ENCODE results near the gene EPS8L1.

EPS8L1 gene

DNA sequence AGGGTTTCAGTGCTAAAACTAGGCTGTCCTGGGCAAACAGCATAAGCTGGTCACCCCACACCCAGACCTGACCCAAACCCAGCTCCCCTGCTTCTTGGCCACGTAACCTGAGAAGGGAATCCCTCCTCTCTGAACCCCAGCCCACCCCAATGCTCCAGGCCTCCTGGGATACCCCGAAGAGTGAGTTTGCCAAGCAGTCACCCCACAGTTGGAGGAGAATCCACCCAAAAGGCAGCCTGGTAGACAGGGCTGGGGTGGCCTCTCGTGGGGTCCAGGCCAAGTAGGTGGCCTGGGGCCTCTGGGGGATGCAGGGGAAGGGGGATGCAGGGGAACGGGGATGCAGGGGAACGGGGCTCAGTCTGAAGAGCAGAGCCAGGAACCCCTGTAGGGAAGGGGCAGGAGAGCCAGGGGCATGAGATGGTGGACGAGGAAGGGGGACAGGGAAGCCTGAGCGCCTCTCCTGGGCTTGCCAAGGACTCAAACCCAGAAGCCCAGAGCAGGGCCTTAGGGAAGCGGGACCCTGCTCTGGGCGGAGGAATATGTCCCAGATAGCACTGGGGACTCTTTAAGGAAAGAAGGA is 39.0 kb downstream of the EPS8L1 start:
- no peak for DNase-seq

- DNase-seq: no peak
Observed at GRCh38 chr19:55115446-55116065, 39.9 kb downstream of the EPS8L1 start.

GRCh38 chr19:55116232-55116858 is 40.7 kb downstream of the EPS8L1 start:
- DNase-seq: peak in 50 of 51 donors; percentile 3 to 79 (median 50)

DNA sequence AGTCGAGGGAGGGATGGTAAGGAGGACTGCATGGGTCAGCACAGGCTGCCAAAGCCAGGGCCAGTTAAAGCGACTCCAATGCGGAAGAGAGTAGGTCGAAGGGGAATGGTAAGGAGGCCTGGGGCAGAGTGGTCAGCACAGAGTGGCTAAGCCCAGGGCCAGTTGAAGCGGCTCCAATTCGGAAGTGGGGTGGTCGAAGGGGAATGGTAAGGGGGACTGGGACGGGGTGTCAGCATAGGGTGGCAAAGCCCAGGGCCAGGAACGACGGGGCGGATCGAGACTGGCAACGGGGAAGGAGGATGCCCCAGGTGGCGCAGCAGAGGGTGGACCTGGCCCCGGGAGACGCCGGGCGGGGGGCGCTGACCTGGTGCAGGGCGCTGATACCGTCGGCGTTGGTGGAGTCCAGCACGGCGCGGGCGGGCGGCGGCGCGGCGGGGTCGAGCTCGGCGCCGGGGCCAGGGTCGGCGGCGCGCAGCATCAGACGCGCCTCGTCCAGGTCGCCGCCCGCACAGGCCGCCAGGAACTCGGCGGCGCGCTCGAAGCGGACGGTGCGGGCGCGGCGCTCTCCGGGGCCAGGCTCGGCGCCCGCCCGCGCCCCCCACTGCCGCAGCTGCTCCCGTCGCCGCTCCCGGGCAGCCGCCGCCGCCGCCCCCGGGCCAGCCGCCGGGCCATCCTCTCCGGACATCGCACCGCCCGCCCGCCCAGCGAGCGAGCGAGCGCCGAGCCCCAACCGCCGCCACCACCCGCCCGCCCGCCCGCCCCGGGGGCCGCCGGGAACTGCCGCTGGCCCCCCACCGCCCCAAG is 41.4 kb downstream of the EPS8L1 start, which contains the start of gene PPP1R12C:
PPP1R12C (minus strand) TSS at position 779 of the 804 bp plus-strand sequence; CDS start at position 685, 94 bp downstream.
- DNase-seq: peak in 6 of 51 donors; percentile 24 to 36 (median 31)

GRCh38 chr19:55117663-55118391 is 42.2 kb downstream of the EPS8L1 start:
- DNase-seq: peak; percentile 88 to 100 (median 98)

GRCh38 chr19:55118401-55118991 is 42.8 kb downstream of the EPS8L1 start:
- DNase-seq: peak in 47 of 51 donors; percentile 12 to 85 (median 55)

- no peak for DNase-seq
Observed at GRCh38 chr19:55119053-55119452, 43.4 kb downstream of the EPS8L1 start.

DNA sequence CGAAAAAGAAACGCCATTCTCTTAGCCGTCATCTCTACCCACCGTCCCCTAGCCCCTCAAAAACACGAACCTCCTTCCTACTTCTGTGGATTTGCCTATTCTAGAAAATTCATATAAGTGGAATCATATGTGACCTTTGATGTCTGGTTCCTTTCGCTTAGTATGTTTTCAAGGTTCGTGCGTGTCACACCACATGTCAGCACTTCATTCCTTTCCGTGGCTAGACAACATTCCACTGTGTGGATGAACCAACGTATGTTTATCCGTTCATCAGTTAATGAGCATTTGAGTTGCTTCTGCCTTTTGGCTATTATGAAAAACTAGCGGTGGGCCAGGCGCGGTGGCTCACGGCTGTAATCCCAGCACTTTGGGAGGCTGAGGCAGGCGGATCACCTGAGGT is 55.8 kb downstream of the EPS8L1 start:
- no peak for DNase-seq

- no peak for DNase-seq
Observed at GRCh38 chr19:55132453-55133129, 56.9 kb downstream of the EPS8L1 start.

- no peak for DNase-seq
Observed at GRCh38 chr19:55133639-55134444, 58.2 kb downstream of the EPS8L1 start.

DNA sequence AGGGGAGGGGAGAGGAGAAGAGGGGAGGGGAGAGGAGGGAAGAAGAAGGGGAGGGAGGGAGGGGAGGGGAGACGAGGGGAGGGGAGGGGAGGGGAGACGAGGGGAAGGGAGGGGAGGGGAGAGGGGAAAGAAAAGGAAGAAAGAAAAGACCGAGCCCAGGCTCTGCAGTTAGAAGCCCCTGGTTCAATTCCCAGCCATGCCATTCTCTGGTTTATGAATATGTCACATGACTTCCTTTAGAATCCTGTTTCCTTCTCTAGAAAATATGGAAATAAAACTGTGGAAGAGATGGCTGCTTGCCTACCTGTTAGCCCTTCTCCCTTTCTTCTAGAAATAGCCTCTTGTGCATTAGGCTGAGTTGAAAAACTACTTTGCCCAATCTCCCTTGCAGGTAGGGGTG is 59.1 kb downstream of the EPS8L1 start:
- no peak for DNase-seq

DNA sequence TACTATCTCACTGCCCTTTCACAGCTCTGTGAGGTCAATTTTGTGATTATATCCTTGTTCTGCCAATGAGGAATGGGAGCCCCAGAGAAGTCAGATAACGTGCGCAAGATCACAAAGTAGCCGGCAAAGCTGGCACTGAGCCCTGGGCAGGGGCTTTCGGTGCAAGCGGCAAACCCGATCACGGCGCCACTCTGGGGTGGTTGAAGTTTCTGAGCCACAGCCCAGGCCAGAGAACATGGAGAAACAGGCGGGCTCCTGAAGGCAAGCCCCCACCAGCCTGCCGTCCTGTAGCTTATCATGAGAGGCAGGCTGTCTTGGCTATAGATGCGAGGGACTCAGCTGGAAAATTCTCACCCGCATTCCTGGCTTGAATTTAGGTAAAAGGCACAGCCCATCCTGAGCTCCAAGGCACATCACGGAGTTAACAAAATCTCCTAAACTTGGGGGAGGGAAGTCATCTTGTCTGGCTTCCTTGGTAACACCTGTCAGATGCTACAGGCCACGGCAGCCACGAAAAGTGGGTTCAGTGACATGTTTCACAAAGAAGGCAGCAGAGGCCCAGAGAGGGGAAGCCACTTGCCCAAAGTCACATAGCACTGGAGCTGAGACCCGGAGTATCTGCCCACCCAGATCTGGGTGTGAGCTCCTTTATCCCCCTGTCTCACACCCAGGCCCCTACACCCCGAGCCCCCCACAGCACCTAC is 60.9 kb downstream of the EPS8L1 start:
- DNase-seq: no peak
